GM21360 (cell line): ENCODE measurements around the gene UAP1L1.

Experiments used
- ATAC-seq: cut with Tn5 transposase; IDR thresholded peaks from one replicate; pipeline ENCODE4 v1.9.1; 2021; ENCODE audit warnings: mild to moderate bottlenecking, moderate library complexity; ENCODE audit not compliant: unreplicated experiment

Gene UAP1L1

DNA sequence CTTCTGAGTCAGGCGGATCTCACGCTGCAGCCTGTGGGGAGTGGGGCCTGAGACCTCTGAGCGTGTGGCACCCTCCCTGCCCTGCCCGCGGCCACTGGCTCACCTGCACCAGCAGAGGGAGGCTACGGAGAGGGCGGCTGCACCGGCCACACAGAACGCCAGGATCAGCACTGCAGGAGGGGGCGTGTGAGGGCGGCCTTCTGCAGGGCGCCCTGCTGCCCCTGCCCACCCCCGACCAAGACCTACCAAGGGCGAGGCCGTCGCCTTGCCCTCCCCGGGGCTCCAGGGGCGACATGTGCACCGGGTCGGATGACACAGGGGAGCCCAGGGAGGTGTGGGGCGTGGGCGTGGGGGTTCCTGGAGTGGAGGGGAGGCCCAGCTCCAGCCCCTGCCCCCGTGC is 36.7 kb upstream of the UAP1L1 start:
- no peak for ATAC-seq

DNA sequence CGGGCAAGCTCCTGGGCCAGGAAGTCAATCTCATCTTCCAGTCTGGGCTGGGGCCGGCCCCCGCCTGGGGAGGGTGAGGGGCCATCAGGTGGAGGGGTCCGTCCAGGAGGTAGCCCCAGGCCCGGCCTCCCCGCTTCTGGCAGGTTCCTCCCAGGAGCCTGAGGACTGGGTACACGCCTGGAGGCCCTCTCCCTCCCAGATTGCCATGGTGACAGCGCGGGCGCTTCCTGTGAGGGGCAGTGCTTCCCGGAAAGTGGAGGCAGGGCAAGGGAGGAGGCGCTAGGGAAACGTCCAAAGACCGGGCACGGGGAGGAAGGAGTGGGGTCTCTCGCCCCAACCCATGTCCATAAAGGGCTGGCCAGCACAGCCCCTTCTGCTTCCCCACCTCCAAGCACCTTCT is 36.2 kb upstream of the UAP1L1 start:
- ATAC-seq: no peak

DNA sequence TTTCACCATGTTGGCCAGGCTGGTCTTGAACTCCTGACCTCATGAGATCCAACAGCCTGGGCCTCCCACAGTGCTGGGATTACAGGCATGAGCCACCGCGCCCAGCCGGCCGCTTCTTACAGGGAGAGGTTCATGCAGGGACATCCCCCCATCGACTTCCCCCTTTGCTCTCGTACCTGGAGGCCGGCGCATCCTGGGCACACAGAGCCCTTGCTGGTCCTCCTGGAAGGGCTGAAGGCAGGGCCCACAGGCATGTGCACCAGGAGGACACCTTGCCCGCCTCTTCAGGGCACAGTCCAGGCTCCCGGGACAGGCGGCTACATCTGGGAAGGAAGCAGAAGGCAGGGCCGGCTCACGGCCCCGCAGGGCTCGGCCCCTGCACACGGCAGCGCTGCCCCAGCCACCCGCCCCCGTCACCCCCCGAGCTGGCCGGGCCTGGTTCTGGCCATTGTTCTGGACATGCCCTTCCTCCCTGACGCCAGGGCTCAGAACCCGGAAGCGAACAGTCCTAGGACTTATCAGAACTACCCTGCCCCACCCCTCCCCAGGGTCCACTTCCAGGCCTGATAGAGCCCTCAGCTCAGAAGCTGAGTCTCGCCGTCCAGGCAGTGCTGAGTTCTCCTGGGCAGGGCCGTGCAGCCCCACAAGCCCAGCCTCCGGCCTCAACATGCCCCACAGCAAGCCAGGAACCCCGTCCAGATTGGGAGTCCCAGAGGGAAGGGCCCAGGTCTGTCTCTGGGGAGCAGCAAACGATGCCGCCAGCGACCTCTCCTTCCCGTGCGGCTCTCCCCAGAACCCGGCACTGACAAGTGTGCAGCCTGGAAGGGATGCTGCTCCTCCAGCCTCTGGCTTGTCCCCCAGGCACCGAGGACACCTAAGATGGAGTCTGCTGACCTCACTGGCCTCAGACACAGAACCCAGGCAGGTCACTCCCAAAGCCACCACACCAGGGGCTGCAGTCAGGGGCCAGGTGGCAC is 34.3 kb upstream of the UAP1L1 start:
- ATAC-seq: no peak

DNA sequence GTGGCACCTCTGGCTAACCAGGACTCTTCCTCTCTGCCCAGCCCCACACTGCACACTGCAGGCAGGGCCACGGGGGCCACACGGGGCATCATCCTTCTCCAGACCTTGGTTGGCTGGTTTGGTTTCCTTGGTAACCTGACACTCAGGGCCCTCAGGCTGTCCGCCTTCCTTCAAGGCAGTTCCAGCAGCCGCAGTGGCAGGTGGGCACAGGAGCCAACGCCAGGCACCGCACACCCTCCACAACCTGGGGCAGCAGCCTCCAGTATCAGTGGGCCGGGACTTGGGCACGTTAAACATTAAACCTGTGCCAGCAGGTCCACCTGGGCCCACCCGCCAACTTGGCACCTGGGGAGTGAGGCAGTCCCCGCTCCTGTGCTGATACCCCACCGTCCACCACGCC is 33.3 kb upstream of the UAP1L1 start:
- ATAC-seq: no peak

DNA sequence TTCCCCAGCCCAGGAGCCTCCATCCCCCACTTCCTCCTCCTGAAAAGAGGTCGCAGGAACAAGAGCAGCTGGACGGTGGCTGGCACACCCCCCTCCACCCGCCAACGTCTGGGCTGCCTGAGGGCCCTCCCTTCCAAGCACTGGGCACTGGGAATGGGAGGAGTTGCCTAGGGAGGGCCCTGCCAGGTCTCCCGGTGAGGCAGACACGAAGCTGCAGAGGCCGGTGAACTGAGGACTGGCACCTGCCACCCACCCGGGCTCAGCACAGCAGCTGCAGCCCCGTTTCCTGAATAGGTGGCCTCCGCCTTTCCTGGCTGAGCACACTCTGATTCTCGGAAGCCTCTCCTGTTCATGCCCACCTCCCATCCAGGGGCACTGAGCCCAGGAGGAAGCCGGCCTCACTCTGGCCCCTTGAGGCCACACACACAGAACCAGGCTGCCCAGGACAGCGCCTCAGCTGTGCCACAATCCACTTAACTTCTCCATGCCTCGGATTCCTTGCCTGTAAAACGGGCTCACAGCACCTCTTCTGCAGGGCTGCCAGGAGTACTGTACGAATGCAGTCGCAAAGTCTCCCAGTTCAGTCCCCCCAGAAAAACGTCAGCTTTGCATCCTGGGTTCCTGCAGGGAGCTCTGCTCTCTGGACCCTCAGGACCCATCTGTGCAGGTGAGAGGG is 32.7 kb upstream of the UAP1L1 start:
- no peak for ATAC-seq

DNA sequence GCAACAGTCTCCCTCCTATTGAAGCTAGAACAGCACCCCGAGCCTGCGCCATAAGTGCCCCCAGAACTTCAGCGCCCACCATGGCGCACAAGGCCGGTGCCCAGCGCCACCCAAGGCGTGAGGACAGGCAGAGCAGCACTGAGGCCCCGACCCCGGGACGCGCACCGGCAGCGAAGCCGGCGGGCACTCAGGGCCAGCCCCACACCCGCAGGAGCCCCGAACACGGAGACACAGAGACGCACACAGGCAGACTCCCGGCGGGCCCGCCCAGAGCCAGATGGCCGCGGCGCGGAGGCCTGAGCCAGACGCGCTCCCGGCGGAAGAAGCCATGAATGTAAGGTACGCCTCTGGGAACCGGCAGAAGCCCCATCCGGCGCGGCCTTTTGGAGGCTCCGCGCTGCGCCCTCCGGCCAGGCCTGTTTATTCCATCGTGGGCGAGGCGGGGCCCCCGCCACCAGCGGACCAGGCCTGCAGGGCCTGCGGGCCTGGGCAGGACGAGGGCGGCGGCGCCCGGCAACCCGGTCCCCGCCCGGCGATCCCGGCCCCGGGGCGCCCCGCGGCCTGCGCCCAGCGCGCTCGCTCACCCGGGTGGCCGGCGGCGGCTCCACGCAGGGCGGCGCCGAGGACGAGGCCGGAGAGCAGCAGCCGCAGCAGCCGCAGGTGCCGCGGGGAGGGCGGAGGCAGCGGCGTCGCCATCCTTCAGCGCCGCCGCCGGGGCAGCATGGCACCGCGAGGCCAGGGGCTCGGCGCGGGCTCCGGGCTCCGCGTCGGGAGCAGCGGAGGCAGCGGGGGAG is 31.8 kb upstream of the UAP1L1 start:
- ATAC-seq: no peak

DNA sequence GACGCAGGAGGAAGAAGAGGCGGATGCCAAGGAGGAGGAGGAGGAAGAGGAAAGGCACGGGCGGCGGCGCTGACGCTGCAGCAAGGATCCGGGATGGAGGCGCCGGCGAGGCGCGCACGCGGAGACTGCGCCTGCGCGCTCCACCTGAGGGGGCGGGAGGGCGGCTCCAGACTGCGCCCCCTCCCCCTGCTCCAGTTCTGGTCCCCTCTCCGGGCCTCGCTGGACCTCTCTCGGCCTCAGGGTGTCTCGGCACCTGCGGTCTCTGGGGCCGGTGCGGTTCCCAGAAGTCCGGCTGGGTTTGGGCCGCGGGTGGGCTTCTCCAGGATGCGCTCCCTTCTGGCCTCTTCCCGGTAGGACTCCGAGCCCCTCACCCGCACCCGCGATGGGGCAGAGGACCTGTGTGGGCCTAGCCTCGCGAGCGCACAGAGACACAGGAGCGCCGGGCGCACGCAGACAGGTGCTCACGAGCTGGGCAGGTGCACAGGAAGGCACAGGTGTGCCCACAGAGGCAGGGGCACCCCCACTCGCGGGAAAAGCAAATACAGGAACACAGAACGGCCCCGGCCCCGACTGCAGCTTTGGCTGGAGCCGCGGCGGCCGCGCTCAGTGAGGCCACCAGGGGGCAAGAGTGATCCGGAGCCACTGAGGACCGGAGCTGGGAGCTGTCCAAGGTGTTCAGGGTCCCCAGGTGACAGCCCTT is 31.1 kb upstream of the UAP1L1 start, which contains the start of gene NPDC1:
NPDC1 (minus strand) TSS at position 90 of the 700 bp plus-strand sequence. CDS start 188 bp downstream, outside the sequence.
- no peak for ATAC-seq

DNA sequence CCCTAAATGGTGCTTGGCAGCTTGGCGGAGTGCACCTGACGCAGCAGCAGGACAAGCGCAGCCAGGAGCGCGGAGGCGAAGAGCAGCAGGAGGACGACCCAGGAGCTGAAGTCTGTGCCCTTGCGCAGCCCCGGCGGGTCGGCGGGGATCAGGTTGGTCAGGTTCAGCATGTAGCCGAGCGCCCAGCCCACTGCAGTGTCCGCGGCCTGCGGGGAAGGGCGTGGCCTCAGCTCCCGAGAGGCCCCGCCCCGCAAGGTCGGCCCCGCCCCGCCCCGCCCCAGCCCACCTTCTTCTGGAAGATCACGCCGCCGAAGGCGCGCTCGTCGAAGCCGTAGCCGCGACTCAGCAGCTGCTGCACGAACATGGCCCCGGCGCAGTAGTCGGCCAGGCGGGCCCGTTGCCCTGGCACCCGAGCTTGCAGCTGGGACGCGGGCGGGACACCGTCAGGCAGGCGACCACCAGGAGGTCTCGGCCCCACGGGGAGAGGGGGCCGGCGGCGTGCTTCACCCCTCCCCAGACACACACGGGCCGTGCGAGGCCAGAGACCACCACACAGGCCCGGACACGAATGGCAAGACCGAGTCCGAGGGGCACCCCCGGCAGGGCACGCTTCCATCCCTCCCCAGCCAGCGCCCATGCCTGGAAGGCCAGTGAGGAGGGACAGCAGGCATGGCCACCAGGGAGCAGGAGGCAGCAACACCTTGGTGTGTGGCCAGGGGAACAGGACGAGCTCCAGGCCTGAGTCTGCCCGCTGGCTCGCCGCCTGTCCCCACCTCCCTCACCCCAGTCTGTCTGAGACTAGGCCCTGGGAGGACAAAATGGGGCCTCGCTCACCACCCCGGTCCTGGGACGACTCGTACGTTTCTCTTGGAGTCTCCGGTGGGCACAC is 28.4 kb upstream of the UAP1L1 start:
- no peak for ATAC-seq

DNA sequence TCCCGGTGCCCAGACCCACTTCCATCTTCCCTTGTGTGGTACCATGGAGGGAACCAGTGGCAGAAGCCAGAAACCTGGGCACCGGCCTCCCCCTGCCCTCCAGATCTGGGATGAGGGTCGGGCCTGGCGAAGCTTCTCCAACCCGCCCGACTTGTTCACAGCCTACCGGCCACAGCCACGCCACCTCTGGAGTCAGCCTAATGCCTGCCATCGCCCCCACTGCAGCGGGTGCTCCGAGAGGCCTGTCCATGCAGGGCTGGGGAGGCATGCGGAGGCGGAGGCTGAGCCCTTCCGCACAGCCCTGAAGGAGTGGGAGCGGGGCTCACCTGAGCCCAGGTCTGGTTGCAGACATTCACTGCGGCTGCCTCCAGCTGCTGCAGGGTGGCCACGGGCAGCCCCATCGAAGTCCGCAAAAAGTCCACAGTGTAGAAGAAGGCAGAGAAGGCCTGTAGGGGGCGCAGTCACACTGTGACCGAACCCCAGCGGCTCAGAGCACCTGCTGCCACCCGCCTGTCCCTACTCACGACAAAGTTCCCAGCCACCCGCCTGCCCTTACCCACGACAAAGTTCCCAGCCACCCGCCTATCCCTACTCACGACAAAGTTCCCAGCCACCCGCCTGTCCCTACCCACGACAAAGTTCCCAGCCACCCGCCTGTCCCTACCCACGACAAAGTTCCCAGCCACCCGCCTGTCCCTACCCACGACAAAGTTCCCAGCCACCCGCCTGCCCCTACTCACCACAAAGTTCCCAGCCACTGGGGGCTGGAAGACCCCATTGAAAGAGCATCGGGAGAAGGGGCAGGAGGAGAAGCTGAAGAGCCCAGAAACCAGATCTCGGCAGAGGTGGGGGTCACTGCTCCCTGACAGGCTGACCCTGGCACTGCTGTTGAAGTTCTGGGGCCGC is 27.5 kb upstream of the UAP1L1 start:
- ATAC-seq: no peak

DNA sequence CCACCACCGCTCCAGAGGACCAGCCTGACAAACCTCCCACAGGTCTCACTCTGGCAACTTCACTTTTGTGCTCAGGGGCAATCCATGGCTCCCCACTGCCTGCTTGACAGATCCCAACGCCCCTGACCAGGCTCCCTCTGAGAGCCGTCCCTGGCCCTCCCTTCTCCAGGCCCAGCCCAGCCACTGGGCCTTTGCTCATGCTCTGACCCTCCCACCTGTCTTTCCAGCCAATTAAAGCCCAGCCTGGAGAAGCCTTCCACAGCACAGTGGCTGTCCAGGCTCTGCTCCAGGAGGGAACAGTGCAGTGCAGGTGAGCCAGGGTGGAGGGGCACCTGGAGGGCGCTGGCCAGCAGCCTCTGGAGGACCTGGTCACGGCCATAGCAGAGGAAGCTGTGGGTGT is 26.7 kb upstream of the UAP1L1 start:
- ATAC-seq: no peak

DNA sequence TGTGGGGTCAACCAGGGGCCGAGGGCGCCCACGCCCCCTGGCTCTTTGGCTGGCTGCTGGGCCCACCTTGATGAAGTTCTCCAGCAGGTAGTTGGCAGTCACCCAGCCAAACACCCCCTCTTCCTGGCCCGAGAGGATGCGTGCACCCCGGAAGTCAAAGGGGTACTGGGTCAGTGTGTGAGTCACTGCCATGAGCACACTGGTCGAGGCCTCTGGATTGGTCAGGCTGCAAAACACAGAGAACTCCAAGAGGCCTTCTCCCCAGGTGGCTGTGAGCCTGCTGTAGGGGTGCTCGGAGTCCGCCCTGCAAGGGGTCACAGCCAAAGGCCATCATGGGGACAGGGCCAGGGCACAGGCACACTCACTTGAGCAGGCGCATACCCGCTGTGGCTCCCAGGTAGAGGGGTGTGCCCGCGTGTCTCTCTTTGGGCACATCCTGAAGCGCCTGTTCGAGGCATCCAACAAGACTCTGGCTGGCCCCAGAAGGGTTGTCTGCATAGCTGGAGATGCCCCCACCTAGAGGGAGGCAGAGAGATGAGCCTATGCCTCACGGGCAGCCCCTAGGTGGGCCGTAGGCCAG is 26.1 kb upstream of the UAP1L1 start:
- no peak for ATAC-seq

DNA sequence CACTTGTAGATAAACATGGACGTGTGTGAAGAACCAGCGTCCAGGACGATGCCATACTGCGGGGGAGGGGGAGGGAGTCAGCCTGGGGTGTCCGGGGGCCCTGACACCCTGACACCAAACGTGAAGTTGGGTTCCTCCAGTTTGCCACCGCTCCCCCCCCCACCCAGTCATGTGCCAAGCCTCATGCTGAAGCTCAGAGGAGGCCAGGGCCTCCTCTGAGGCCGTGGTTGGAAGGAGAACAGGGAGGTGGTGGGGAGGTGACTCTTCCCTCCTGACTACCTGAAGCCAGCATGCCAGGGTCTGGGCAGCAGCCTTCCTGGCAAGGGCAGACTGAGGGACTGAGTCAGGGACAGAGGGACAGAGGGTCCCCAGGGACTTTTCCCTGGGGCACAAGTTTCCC is 25.0 kb upstream of the UAP1L1 start:
- ATAC-seq: no peak

DNA sequence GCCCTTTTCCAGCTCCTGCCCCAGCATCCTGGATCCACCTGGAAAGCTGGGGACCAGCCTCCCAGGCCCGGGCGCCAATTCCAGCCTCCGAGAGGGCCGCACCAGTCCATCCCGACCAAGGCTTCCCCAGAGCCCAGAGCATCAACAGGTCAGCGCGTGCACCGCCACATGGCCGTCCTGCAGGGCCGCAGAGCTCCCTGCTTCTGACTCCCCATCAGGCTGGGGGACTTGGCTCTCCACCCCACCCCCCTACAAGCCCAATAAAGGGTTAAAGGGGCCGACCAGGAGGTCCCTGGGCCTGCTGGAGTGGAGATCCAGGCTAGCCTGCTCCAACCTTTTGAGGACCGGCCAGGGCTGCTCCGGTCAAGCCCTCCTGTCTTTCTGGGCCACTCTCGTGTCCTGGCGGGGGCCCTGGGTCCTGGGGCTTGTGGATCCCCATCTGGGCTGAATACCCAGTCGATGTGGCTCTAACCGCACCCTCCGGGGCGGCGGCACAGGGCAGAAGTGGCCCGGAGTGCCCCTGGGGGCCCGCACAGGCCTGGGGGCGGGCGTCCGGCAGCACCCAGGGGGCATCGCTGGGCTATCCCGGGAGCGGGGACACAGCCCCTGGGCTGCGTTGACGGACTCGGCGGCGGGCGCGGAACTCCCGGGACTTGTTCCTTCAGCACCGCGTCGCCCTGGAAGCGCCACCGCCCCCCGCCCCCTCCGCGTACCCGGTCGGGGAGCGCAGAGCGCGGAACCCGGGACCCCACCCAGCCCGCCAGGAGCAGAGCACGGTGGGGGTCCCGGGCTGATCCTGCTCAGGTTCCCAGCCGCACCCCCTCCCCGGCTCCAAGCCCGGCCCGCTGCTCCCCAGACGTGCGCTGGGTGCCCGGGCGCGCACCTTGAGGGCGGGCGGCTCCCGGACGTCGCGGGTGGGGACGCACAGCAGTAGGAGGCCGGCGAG is 24.0 kb upstream of the UAP1L1 start:
- no peak for ATAC-seq

DNA sequence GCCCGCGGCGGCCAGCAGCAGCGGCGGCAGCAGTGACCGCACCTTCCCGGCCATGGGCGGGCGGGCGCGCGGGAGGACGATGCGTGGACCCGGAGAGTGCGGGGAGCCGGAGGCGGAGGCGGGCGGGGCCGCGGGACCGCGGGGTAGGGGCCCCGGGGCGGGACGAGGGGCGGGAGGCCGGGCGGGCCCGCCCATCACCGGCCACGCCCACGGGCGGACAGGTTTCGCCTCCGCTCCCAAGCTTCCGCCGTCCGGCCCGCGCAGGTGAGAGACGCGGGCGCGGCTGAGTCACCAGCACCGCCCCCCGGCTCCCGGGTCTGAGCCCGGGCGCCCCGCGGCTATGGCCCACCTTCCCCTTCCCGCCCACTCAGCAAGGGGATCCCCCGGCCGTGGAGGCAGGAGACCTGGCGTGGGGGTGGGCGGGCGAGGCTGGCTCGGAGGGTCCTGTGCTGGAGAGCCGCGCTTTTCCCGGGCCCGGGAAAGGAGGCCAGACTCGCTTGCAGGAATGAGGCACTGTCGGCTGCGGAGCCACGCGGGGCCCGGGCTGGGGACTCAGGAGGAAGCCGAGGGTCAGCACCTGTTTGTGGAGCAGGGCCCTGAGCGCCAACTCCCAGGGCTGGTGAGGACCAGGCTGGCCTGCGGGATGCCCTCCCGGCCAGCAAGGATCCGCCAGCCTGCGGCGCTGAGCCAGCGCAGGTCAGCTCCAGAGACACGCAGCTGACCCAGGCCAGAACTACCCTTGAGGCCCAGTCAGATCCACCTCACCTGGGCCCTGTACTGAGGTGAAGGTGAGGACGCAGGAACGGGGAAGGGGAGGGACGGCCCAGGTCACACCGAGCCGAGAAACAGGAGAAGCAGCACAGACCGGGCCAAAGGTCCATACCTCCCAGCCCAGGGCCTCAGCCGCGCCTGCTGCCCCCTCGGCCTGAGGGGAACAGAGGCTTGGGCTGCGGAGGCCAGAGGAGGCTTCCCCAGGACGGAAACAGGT is 23.1 kb upstream of the UAP1L1 start, which contains the start of gene ENTPD2:
ENTPD2 (minus strand) TSS at position 118 of the 988 bp plus-strand sequence; CDS start at position 54, 64 bp downstream.
- no peak for ATAC-seq

DNA sequence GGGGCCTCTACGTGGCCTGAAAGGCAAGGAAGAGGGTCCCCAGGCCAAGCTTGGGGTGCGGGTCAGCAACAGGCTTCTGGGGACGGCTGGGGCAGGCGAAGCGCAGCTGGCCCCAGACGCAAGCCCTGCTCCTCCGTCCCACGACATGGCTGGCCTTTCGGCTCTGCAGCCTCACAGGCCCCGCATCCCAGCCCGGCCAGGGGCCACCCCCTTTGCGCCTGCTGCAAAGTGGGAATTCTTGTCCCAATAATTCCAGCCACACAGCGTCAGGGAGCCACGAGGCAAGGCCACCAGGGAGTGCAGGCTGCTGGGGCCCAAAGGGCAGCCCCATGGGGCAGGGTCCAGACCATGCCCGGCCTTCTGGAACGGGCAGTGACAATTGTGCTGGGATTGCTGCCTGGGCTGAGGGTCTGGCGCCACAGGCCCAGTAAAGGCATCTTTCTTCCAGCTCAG is 22.4 kb upstream of the UAP1L1 start:
- ATAC-seq: no peak
